Umbilical cord (tissue), 2 donors: ENCODE data around the gene EIF4G3. TPM values are rescaled to one million over a fixed set of nuclear protein-coding genes. Genes with fewer than 3 reads are reported as not detected.
A peak's percentile ranks its signal among the peaks of the same experiment; 100 is the strongest.
"Not testable (repeated sequence)": the region's sequence is repeated elsewhere in the genome, so short reads cannot be mapped to it uniquely, and the experiment has no call there.

Experiments used
- DNase-seq: peaks from one replicate; pipeline ENCODE4 v3.0.0-alpha.2; 2015; ENCODE audit warnings: low spot score
- total RNA-seq: library from RNA; depleted of rRNA; stranded (reverse); fragments of >200 nt; gene quantifications from one replicate; pipeline ENCODE4 v1.2.3, GENCODE V29; 2014; ENCODE audit warnings: low replicate concordance; ENCODE audit not compliant: insufficient read depth

EIF4G3 gene
- total RNA-seq, 1 donor from 2014 or later = 30.3 TPM

DNA sequence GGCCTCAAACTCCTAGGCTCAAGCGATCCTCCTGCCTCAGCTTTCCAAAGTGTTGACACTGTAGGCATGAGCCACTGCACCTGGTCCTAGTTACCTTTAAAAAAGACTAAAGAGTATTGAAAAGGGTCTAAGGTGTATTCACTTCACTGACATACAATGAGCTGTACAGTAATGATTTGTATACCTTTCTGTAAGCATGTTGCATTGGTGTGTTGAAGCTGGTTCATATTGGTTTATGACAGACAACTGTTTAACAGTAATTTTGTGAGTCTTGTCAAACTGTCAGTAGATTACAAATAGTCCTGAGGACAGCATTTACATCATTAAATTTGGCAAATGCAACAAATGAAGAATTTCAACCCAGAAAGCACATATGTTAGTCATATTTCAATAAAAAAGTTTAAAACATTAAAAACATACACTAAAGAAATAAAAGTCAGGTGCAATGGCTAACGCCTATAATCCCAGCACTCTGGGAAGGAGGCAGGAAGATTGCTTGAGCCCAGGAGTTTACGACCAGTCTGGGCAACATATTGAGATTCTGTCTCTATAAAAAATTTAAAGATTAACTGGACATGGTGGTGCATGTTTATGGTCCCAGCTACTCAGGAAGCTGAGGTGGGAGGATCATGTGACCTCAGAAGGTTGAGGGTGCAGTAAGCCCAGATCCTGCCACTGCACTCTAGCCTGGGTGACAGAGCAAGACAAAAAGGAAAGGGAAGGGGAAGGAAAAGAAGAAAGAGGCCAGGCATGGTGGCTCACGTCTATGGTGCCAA, 301.3 kb downstream of the EIF4G3 start:
- DNase-seq = no peak

DNA sequence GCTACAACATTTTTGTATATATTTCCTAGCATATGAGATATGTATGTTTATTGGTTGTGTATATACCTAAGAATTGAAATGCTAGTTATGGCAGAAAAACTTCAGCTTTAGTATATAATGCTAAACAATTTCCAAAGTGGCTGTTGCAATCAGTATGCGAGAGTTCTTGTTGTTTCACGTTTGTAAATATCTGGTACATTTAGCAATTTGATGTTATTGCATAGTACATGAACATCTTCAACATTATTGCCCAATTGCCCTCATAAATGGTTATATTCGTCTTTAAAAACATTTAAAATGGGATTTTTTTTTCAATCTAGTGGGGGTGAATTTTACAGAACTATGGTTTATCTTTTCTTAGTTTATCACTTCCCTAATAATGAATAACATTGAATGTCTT, 303.4 kb downstream of the EIF4G3 start:
- DNase-seq = no peak

DNA sequence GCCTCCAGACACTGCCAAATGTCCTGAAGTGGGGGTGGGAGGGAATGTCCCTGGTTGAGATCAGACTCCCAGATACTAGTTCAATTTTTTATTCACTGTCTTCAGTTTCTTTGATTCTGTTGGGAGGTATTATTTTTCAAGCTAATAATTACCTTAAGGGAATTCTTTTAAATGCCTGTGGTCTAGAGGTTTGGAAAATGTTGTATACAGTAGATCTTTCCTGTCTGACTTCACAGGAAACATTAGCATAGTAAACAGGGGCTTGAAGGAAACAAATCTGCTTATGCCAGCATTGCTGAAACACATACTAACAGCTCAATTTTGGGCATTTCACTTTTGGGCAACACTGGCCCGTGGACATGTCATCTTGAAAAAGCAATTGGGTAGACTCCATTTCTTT, 305.3 kb downstream of the EIF4G3 start:
- no peak for DNase-seq

DNA sequence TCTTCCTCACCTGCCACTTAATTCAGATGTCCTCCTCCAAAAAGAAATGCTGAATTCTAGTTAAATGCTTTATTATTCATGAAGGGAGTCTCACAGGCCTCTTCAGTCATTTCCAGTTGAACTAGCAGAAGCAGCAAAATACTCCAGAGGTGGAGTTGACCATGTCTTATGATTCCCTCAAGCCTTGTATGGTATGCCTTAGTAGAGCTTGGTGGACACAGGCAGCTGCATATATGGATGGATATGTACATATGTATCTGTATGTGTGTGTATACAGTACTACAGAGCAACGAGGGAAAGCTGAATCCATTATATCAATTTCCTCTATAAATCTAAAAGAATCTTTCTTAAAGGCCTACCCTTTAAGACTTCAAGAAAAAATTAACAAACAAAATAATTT, 306.0 kb downstream of the EIF4G3 start:
- no peak for DNase-seq

DNA sequence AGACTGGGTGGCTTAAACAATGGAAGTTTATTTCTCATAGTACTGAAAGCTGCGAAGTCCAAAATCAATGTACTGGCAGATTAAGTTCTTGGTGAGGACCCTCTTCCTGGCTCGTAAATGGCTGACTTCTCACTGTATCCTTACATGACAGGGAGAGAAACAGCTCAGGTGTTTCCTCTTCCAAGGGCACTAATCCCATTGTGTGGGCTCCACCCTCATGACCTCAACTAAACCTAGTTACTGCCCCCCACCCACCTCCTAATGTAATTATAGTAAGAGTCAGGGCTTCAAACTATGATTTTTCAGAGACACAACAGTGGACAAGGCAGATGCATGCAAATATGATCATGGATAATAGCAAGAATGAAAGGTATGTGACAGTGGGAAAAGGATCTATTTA, 308.4 kb downstream of the EIF4G3 start:
- no peak for DNase-seq

DNA sequence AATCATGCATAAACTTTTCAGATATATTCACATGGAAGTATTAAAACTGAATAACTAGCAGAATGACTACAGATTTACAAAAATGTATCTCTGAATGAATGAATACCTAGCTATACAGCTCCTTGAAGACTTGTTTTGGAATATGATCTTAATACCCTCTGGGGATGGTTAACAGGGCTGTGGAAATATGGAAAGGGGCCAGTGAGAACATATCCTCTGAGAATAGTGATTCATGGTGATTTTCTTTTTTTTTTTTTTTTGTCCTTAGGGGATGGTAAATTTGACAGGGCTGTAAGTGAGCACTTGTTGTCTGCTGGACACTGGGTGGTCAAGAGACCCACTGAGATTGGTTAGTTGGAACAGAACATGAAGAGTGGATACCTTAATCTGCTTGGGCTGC, 308.9 kb downstream of the EIF4G3 start:
- DNase-seq = no peak

DNA sequence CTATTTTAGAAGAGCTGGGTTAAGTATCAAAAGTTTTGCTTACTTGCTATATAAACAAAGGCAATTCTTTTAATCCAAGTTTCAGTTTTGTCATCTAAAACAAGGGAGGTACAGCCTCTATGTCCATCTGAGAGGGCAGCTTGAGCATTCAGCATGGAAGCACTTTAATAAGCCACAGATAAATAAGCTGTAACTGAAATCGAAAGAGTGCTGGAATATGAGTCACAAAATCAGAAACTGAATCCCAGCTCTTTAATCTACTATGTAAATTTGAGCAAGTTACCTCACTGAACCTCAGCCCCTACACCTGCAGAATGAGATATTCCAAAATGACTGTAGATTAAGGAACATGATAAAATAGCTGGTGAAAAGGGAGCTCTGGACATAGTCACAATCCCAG, 309.6 kb downstream of the EIF4G3 start:
- no peak for DNase-seq

DNA sequence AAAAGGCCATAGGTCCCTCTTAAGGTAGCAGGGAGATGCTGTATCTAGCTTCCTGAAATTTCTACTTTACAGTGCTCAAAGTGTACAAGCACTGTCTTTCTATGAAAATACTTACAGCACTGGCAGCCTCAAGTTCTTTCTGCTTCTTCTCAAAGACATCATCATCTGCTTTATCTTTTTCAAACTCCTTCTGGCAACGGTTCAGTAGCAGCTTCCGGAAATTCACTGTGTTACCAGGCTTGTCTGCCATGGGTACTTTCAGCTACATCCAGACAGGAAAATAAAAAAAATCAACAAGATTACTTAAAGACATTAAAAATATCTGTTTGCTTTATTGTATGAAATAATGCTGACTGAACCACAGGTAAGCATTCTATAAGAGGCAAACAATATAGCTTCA, 311.7 kb downstream of the EIF4G3 start:
- DNase-seq = peak; percentile 53

DNA sequence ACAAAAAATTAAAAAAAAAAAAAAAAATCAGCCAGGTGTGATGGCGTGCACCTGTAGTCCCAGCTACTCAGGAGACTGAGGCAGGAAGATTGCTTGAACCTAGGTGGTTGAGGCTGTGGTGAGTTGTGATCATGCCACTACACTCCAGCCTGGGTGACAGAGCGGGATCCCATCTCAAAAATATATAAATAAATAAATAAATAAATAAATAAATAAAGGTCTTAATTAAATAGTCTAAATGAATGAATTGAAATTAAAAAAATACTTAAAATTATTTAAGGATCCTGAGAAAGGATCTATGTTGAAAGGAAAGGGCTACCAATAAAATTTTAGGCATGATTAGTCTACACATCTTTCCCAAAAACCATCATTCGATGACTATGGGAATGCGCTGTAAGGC, 322.2 kb downstream of the EIF4G3 start:
- no peak for DNase-seq

DNA sequence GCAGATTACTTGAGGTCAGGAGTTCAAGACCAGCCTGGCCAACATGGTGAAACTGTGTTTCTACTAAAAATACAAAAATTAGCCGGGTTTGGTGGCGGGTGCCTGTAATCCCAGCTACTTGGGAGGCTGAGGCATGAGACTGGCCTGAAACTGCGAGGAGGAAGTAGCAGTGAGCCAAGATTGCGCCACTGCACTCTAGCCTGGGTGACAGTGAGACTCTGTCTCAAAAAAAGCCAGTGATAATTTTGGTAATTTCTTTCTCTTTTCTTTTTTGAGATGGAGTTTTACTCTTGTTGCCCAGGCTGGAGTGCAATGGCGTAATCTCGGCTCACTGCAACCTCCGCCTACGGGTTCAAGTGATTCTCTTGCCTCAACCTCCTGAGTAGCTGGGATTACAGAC, 324.9 kb downstream of the EIF4G3 start:
- DNase-seq = not testable (repeated sequence)

DNA sequence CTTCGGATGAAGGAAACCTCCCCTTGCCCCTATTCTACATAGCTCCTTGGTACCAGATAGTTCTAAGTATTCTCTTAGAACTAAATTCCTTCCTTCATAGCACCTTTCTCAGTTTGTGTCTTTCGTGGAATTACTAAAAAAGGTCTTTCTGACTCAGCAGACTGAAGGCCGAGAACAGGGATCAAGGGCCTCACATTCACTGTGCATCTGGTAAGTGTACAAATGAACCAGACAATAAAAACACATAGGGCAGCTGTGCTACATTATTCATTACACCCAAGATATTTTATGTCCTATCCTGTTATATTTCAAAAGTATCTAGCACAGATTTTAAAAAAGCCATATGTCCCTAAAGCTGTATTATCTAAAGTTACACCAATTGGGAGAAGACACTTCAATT, 326.7 kb downstream of the EIF4G3 start:
- peak; percentile 93 for DNase-seq

DNA sequence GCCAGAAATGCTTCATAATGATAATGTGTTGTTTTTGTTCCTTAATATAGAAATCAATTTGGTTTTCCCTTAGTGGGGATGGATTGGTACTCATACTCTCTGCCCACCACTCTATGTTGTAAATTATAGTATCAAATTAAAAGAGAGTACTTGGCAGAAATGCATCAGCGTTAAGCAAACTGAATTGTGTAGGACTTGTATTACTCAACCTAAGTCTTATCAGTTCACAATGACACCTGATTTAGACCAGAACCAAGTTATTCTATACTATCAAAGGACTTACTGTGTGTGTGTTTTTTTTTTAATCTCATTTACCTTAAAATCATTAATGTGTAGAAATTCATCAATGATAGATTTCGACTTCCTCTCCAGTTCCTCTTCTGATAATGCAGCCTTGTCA, 327.6 kb downstream of the EIF4G3 start:
- no peak for DNase-seq

DNA sequence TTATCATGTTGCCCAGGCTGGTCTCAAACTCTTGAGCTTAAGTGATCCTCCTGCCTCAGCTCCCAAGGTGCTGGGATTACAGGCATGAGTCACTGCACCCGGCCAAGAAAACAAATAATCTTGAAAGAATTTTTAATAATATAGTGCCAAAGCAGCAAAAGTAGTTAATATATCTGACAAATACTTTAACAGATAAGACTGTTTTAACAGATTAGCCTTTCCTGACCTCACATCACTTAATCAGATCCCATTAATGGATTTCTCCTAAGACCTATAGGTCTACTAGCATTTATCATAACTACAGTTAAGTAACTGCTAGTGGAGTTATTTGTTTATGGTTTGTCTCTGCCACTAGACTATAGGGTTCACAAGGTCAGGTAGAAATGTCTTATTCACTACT, 328.5 kb downstream of the EIF4G3 start:
- peak; percentile 77 for DNase-seq

DNA sequence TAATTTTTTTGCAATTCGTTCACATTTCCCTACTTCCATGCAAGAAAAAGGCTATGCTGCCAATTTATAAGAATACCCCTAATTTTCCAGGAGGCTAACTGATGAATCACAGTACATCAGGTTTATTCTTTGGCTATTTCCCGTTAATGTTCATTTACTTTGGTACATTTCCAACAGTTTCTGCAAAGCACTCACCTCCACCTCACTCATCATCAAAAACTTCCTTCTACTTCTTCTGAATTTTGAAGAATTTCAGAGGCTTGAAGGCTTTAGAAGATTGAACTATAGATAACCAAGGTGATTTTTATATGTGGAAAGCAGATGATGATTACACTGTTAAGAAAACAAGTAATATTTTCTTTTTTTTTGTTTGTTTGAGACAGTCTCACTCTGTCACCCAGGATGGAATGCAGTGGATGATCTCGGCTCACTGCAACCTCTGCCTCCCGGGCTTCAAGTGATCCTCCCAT, 329.1 kb downstream of the EIF4G3 start:
- DNase-seq = no peak

DNA sequence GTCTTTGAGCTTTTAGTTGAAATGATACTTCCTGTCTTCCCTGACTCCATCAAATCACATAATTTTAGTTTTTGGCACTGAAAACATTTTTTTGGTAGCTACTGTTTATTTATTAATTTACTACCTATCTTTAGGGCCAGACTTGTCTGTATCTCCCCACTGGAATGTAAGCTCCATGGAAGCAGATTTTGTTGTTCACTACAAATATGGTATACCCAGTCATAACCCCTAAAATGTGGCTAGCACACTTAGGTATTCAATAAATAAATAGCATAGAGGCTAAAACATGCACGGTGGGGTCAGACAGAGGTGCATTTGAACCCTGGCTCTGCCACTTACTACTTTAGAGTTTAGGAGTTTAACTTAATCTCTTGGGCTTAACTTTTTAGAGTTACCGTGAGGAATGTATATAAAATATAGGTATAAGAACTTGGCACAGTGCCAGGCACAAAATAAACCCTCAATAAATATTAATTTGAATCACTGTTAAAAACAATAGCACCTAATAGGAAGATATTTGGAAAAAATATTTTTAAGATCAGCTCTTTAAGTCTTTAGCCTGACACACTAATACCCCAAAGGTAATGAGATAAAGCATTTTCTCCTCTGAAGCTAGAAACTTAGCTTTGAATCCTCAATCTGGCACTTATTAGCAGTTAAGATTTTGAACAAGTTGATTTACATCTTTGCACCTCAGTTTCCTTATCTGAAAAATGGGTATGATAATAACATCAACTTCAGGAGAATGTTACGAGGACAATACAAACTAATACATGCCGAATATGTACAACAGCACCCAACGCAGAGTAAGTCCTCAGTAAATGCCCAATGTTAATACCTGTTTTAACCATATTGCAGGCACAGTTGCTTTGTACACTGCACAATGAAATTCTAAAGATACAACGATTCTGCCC, 330.0 kb downstream of the EIF4G3 start:
- no peak for DNase-seq

DNA sequence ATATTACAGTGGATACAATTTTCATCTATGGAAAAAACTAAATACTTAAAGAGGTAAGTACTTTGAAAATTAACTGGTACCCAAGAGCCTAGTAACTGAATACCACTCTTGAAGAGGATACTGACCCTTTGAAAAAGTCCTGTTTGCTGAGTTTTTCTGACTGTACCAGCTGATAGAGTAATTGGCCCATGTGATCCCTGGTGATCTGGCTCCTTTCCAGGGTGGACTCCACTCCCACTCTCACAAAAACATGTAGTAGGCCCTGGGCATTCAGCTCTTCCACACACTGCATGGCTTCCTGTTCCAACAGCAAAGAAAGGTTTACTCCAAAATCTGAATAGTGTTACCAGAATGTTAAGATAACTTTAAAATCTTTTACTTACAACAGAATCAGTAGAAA, 336.0 kb downstream of the EIF4G3 start:
- DNase-seq = no peak

DNA sequence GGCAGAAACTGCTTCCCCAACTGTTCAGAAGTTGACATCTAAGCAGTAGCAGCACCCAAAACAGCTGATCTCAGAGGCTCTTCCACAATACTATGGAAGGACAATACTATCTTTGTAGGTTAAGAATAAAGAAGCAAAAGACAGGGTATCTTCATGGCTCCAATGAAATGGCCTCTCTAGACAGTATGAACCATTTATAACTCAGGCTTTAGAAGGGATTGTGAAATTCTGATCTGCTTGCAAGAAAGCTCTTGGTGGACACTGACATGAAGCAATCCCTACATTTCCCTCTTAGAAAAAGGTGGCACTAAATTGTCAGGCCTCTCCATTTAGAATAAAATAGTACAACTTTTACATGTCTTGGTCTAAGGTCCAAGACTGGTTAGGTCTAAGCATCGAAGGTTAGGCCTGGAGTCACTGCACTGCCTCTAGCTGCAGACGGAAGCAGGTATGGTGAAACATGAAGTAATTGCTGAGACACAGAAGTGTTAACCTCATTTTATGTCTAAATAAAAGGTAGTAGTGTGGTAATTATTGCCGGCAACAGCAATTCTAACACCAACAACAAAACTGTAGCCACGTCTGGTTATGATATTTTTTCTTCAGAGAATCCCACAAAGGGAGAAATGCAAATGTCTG, 339.0 kb downstream of the EIF4G3 start:
- no peak for DNase-seq

DNA sequence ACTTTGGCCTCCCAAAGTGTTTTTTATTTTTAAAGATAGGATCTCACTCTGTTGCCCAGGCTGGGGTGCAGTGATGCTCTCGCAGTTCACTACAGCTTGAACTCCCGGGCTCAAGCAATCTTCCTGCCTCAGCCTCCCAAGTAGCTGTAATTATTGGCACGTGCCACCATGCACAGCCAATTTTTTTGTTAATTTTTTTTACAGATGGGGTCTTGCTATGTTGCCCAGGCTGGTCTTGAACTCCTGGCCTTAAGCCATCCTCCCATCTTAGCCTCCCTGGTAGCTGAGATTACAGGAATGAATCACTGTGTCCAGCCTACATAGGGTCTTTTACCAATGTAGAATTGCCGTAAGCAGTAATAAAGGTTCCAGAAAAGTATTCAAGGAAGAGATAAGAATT, 340.5 kb downstream of the EIF4G3 start:
- DNase-seq = no peak

DNA sequence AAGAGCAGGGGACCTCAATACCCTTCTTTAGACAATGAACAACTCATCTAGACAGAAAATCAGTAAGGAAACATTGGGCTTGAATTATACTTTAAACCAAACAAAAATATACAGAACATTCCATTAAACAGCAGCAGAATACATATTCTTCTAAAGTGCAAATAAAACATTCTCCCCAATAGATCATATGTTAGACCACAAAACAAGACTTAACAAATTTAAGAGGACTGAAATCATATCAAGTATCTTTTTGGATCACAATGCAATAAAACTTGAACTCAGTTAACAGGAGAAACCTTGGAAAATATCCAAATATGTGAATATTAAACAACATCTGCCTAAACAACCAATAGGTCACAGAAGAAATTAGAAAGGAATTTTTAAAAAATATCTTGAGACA, 341.9 kb downstream of the EIF4G3 start:
- DNase-seq = no peak

DNA sequence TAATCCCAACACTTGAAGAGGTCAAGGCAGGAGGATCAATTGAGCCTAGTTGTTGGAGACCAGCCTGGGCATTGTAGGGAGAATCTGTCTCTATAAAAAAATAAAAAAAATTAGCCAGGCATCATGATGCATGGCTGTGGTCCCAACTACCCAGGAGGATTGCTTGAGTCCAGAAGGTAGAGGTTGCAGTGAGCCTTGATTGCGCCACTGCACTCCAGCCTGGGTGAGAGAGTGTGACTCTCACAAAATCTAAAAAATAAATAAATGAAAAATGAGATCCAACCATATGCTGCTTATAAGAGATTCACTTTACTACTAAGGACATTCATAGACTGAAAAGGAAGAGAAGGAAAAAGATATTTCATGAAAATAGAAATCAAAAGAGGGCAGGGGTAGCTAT, 342.5 kb downstream of the EIF4G3 start:
- DNase-seq = no peak

DNA sequence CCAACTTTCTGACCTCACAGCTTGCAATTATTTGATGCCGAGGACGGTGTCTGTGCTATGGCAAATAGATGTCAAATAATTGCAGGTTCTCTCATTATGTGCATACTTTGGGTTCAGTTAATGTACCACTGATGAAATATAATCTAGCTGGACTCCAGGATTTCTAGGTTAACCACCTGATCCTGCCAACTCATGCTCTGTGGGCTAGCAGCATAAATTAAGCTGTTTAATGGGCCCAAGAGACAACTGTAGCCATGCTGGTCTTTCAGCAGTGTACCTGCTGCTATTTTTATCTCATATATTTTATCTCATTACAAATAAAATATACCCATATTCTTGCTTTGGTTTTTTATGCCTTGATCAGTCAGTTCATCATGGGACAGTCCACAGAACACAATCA, 346.3 kb downstream of the EIF4G3 start:
- DNase-seq = no peak

DNA sequence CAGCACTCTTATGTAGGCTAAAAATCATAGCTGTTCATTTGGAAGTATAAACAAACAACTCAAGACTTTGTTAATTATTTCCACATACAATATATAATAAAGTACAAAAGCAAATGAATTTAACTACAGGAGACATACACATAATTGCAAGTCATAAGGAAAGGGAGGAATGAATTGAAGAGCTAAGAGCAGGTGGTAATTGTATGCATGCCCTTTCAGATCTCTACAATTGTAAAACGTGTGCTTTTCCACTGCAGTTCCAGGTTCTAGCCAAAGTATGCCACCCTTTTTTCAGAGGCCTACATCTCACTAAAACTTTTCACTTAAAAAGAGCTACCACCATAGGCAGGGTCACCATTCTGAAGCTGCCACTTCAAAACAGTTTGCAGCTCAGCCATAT, 346.8 kb downstream of the EIF4G3 start:
- DNase-seq = no peak
